ENCODE measurements around the gene PARK7. TPM values are rescaled to one million over a fixed set of nuclear protein-coding genes. Genes with fewer than 3 reads are reported as not detected.

Gene PARK7
- total RNA-seq, 4 donors from 2014 or later = 91.7 to 176 (median 166) TPM

GRCh38 chr1:8025061-8025670 is 63.7 kb downstream of the PARK7 start:
- H3K9me3 ChIP-seq = no peaks in the 10 kb centered on the region
- H3K36me3 ChIP-seq = no peaks in the 10 kb centered on the region
- intact Hi-C loops (cut with DNase I; ENCODE audit: low total_unique reads) = loop anchor here (5.0 kb wide), 1 partner anchor 292 kb away; the partner anchor contains the start of gene SLC45A1
- TF ChIP-seq CTCF (IDR thresholded peaks at IDR 0.05) = no peak
- TF ChIP-seq POLR2A (IDR thresholded peaks at IDR 0.05) = no peak
- peak overlapping the region; percentile 62 to 68 for H3K4me3 ChIP-seq
- no peaks in the 10 kb centered on the region for H3K27me3 ChIP-seq
- peaks cover 0 to 9% of the 10 kb centered on the region in 2 donors for H3K4me1 ChIP-seq
- peak overlapping the region; percentile 94 to 100 for H3K27ac ChIP-seq
- no peak for DNase-seq

DNA sequence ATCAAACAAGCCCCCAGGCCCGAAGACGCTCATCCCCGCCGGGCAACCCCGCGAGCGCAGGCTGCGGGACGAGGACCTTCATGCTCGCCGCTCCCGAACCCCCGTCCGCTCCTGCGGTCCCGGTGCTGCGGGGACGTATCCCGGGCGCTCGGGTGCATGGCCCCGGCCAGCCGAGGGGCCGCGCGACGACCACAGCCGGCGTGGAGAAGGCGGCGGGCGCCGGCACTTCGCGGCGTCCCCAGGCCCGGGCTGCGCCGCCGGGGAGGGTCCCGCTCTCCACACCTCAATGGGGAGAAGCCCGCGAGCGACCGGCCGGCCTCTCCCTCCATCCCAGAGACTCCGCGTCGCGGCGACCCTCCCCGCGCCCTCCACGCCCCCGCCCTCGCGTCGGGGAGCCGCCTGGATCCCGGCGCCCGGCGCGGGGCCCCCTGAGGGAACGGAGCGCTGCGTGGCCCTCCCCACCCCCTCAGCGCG is 64.2 kb downstream of the PARK7 start:
- no peak for DNase-seq
- H3K4me3 ChIP-seq = peak overlapping the region; percentile 62 to 68
- peak overlapping the region; percentile 94 to 100 for H3K27ac ChIP-seq
- intact Hi-C loops (cut with DNase I; ENCODE audit: low total_unique reads) = loop anchor here (5.0 kb wide), 1 partner anchor 292 kb away; the partner anchor contains the start of gene SLC45A1
- no peak for TF ChIP-seq CTCF (IDR thresholded peaks at IDR 0.05)
- TF ChIP-seq POLR2A (IDR thresholded peaks at IDR 0.05) = no peak
- H3K9me3 ChIP-seq = no peaks in the 10 kb centered on the region
- H3K36me3 ChIP-seq = no peaks in the 10 kb centered on the region
- H3K4me1 ChIP-seq = peaks cover 0 to 9% of the 10 kb centered on the region in 2 donors
- H3K27me3 ChIP-seq = no peaks in the 10 kb centered on the region

GRCh38 chr1:8026153-8026975 is 64.9 kb downstream of the PARK7 start, which contains the start of gene ERRFI1:
Gene ERRFI1 (minus strand): TSS chr1:8026309. CDS start chr1:8015619, 10,690 bp downstream.
- H3K36me3 ChIP-seq = no peaks in the 10 kb centered on the region

DNA sequence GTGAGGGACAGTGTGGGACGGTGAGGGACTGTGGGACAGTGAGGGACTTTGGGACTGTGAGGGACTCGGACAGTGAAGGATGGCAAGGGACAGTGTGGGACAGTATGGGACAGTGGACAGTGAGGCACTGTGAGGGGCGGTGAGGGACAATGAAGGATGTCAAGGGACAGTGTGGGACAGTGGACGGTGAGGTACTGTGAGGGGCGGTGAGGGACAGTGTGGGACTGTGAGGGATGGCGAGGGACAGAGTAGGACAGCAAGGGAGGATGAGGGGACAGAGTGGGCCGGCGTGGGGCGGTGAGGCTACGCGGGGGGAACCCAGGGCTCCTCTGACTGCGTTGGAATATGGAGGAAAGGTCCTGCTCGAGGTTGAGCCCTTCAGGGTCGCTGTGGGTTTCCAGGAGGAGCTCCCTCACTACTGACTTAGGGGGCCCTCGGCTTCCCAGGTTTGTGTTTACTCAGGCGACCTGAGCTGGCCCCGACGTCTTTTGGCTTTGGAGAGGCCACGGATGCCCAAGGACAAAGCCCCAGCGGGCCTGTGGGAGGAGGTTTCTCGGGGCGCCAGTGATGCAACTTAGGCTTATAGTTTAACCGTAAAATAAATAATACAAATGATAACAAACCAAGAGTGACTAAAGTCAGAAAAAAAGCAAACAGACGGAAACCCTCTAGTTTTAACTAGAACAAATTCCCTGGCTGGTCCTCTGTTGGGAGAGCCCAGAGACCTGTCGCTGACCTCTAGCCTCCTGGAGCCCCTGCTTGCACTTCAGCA is 65.7 kb downstream of the PARK7 start:
- peak overlapping the region in 1 of 2 donors; percentile 62 for H3K4me3 ChIP-seq
- H3K27ac ChIP-seq = peak overlapping the region; percentile 94 to 100
- intact Hi-C loops (cut with DNase I; ENCODE audit: low total_unique reads) = loop anchor here (5.0 kb wide), 1 partner anchor 290 kb away; the partner anchor contains the start of gene SLC45A1
- H3K36me3 ChIP-seq = no peaks in the 10 kb centered on the region
- peak; percentile 46 to 53 for DNase-seq
- no peaks in the 10 kb centered on the region for H3K27me3 ChIP-seq
- H3K4me1 ChIP-seq = peaks cover 0 to 9% of the 10 kb centered on the region in 2 donors
- TF ChIP-seq CTCF (IDR thresholded peaks at IDR 0.05) = no peak
- no peak for TF ChIP-seq POLR2A (IDR thresholded peaks at IDR 0.05)
- H3K9me3 ChIP-seq = no peaks in the 10 kb centered on the region

More at GRCh38 chr1:8026153-8026975, 64.9 kb downstream of the PARK7 start, which contains the start of gene ERRFI1:
- Histone ChIP-seq H3K27ac (peak within 1 kb of the TSS; percentile 94 to 100), H3K9me3 (no peaks in the 10 kb centered on the region), H3K27me3 (no peaks in the 10 kb centered on the region), H3K4me3 (peak within 1 kb of the TSS; percentile 62 to 68), H3K4me1 (peaks cover 0 to 9% of the 10 kb centered on the region in 2 donors)
- TF ChIP-seq POLR2A (IDR thresholded peaks at IDR 0.05) (peak; percentile 100), CTCF (IDR thresholded peaks at IDR 0.05) (peak in 2 of 4 experiments; percentile 26 to 35)
- intact Hi-C loops (cut with DNase I; ENCODE audit: low total_unique reads) = loop anchor here (5.0 kb wide), 1 partner anchor 291 kb away; the partner anchor contains the start of gene SLC45A1
- DNase-seq = peak; percentile 93 to 96

All from uterus (tissue), 4 donors.